Measurements from ENCODE around the gene KCNG2. TPM values are rescaled to one million over a fixed set of nuclear protein-coding genes. Genes with fewer than 3 reads are reported as not detected.

The KCNG2 gene
- total RNA-seq, 1 experiment from 2014 or later, result not detected

- no peak for DNase-seq (ENCODE audit: low spot score)
Measured at GRCh38 chr18:79905993-79906392, 108.3 kb downstream of the KCNG2 start.

GRCh38 chr18:79906706-79907105 is 109.0 kb downstream of the KCNG2 start:
- DNase-seq (ENCODE audit: low spot score), result no peak

GRCh38 chr18:79910563-79911343 is 113.0 kb downstream of the KCNG2 start:
- no peak for DNase-seq (ENCODE audit: low spot score)

GRCh38 chr18:79911344-79912270 is 113.9 kb downstream of the KCNG2 start:
- no peak for DNase-seq (ENCODE audit: low spot score)

GRCh38 chr18:79912409-79912991 is 114.8 kb downstream of the KCNG2 start:
- DNase-seq (ENCODE audit: low spot score), result no peak

GRCh38 chr18:79912994-79913831 is 115.5 kb downstream of the KCNG2 start:
- DNase-seq (ENCODE audit: low spot score), result no peak

GRCh38 chr18:79914614-79915160 is 116.9 kb downstream of the KCNG2 start:
- no peak for DNase-seq (ENCODE audit: low spot score)

- DNase-seq (ENCODE audit: low spot score), result no peak
Measured at GRCh38 chr18:79915161-79916127, 117.7 kb downstream of the KCNG2 start.

- DNase-seq (ENCODE audit: low spot score), result no peak
Measured at GRCh38 chr18:79916128-79916494, 118.4 kb downstream of the KCNG2 start.

GRCh38 chr18:79916546-79917168 is 118.9 kb downstream of the KCNG2 start:
- no peak for DNase-seq (ENCODE audit: low spot score)

- no peak for DNase-seq (ENCODE audit: low spot score)
Measured at GRCh38 chr18:79917169-79917852, 119.6 kb downstream of the KCNG2 start.

- DNase-seq (ENCODE audit: low spot score), result no peak
Measured at GRCh38 chr18:79917853-79918614, 120.3 kb downstream of the KCNG2 start.

GRCh38 chr18:79918615-79919011 is 120.9 kb downstream of the KCNG2 start:
- no peak for DNase-seq (ENCODE audit: low spot score)

- no peak for DNase-seq (ENCODE audit: low spot score)
Measured at GRCh38 chr18:79919089-79919488, 121.4 kb downstream of the KCNG2 start.

- DNase-seq (ENCODE audit: low spot score), result no peak
Measured at GRCh38 chr18:79921984-79922965, 124.5 kb downstream of the KCNG2 start.

GRCh38 chr18:79922971-79923411 is 125.3 kb downstream of the KCNG2 start:
- no peak for DNase-seq (ENCODE audit: low spot score)
